Measurements from ENCODE around the gene NAA20.

GRCh38 chr20:20019123-20019522 is 2.0 kb downstream of the NAA20 start:
- TF ChIP-seq CTCF (conservative IDR thresholded peaks at IDR 0.05) = no peak
- TF ChIP-seq ZFX (IDR thresholded peaks at IDR 0.05) = no peak
